ENCODE measurements around the gene EIF5B.

EIF5B gene

GRCh38 chr2:99374747-99375146, 37.6 kb downstream of the EIF5B start:
- DNase-seq, result no peak

GRCh38 chr2:99376254-99376864, 39.2 kb downstream of the EIF5B start:
- DNase-seq, result no peak

GRCh38 chr2:99377879-99378278, 40.7 kb downstream of the EIF5B start:
- DNase-seq, result no peak

GRCh38 chr2:99380376-99381010, 43.3 kb downstream of the EIF5B start:
- DNase-seq, result no peak

- DNase-seq, result no peak
Measured at GRCh38 chr2:99382143-99382542, 45.0 kb downstream of the EIF5B start.

- DNase-seq, result no peak
Measured at GRCh38 chr2:99386011-99386410, 48.8 kb downstream of the EIF5B start.

- no peak for DNase-seq
Measured at GRCh38 chr2:99388892-99389291, 51.7 kb downstream of the EIF5B start.

GRCh38 chr2:99389371-99389770, 52.2 kb downstream of the EIF5B start:
- DNase-seq, result no peak

- DNase-seq, result no peak
Measured at GRCh38 chr2:99389946-99390345, 52.8 kb downstream of the EIF5B start.

- DNase-seq, result no peak
Measured at GRCh38 chr2:99395589-99396130, 58.5 kb downstream of the EIF5B start.

- DNase-seq, result no peak
Measured at GRCh38 chr2:99397266-99397920, 60.2 kb downstream of the EIF5B start.

- no peak for DNase-seq
Measured at GRCh38 chr2:99398303-99398702, 61.1 kb downstream of the EIF5B start.

- no peak for DNase-seq
Measured at GRCh38 chr2:99399063-99399462, 61.9 kb downstream of the EIF5B start.

- no peak for DNase-seq
Measured at GRCh38 chr2:99399795-99400194, 62.6 kb downstream of the EIF5B start.

- no peak for DNase-seq
Measured at GRCh38 chr2:99401841-99402240, 64.7 kb downstream of the EIF5B start.

- no peak for DNase-seq
Measured at GRCh38 chr2:99403084-99403483, 65.9 kb downstream of the EIF5B start.

- DNase-seq, result peak in 1 of 2 donors; percentile 5
Measured at GRCh38 chr2:99403524-99403923, 66.3 kb downstream of the EIF5B start.

- no peak for DNase-seq
Measured at GRCh38 chr2:99404039-99404796, 67.0 kb downstream of the EIF5B start.

GRCh38 chr2:99404797-99405669, 67.8 kb downstream of the EIF5B start:
- no peak for DNase-seq

GRCh38 chr2:99406137-99406536, 68.9 kb downstream of the EIF5B start:
- DNase-seq, result no peak

- no peak for DNase-seq
Measured at GRCh38 chr2:99410276-99410675, 73.1 kb downstream of the EIF5B start.

- DNase-seq, result no peak
Measured at GRCh38 chr2:99414566-99414965, 77.4 kb downstream of the EIF5B start.

Data from CD4-positive, alpha-beta T cell treated with Interferon alpha-2 for 1 hour (primary cell).